H1 (cell line): ENCODE results near the gene TEAD2. TPM values are rescaled to one million over a fixed set of nuclear protein-coding genes. Genes with fewer than 3 reads are reported as not detected.

ENCODE experiments used
- CTCF ChIA-PET: fragments of 300-600 bp; sonication (Branson Sonifier 250); formaldehyde crosslinking; loops from one replicate; lab custom pipeline; 2021; ENCODE audit not compliant: partially characterized antibody; lab: Charles Lee
- POLR2A ChIA-PET: fragments of 300-600 bp; sonication (Branson Sonifier 250); formaldehyde crosslinking; loops from one replicate; lab custom pipeline; 2021; ENCODE audit warnings: inconsistent platforms; ENCODE audit not compliant: partially characterized antibody; lab: Charles Lee
- DNase-seq, 2 experiments: peaks; one replicate each; pipeline versions ENCODE4 v3.0.0 to v3.0.0-alpha.2; 2010 to 2022; ENCODE audit warnings: low spot score in 2 of 2, low read depth in 1 of 2, mixed read lengths in 1 of 2
- FAIRE-seq: peaks from 2 replicates; lab custom pipeline; 2011; peaks lifted over from hg19 to GRCh38; lab: Jason Lieb, UNC
- H2AFZ ChIP-seq: 2 replicates; pipeline ENCODE4 v1.8.1; 2012; ENCODE audit warnings: low read length, inconsistent platforms
- H2AK5ac ChIP-seq: 2 replicates; pipeline ENCODE4 v1.6.1; 2013; ENCODE audit warnings: low read depth, low read length
- H2BK120ac ChIP-seq: replicated peaks from 2 replicates; pipeline ENCODE3; 2013; ENCODE audit warnings: low read depth, low read length, inconsistent platforms
- H2BK12ac ChIP-seq: 2 replicates; pipeline ENCODE4 v1.6.1; 2013; ENCODE audit warnings: low read depth, low read length
- H2BK15ac ChIP-seq: 2 replicates; pipeline ENCODE4 v1.6.1; 2013; ENCODE audit warnings: low read length
- H2BK20ac ChIP-seq: 2 replicates; pipeline ENCODE4 v1.6.1; 2013; ENCODE audit warnings: low read length
- H2BK5ac ChIP-seq: 2 replicates; pipeline ENCODE4 v1.6.1; 2013; ENCODE audit warnings: low read depth, low read length
- H3K14ac ChIP-seq: 2 replicates; pipeline ENCODE4 v1.6.1; 2013; ENCODE audit warnings: inconsistent platforms; ENCODE audit not compliant: insufficient read length
- H3K18ac ChIP-seq: 2 replicates; pipeline ENCODE4 v1.6.1; 2013; ENCODE audit warnings: low read length; ENCODE audit errors: extremely low read depth
- H3K23ac ChIP-seq: 2 replicates; pipeline ENCODE4 v1.6.1; 2013; ENCODE audit warnings: inconsistent platforms; ENCODE audit not compliant: insufficient read length
- H3K23me2 ChIP-seq: 2 replicates; pipeline ENCODE4 v1.6.1; 2013; ENCODE audit warnings: low read depth, low read length
- H3K27ac ChIP-seq: 2 replicates; pipeline ENCODE4 v1.6.1; 2011; ENCODE audit warnings: low read depth, low read length, inconsistent platforms
- H3K27me3 ChIP-seq, 4 experiments: replicated peaks in 1 of 4; 1 replicate in 1 of 4; 2 replicates in 3 of 4; pipeline versions ENCODE4 v1.6.1 to v1.8.1; 2011 to 2013; ENCODE audit warnings: low read length in 3 of 4, mild to moderate bottlenecking in 3 of 4, inconsistent platforms in 2 of 4, mixed read lengths in 2 of 4, moderate library complexity in 1 of 4; ENCODE audit not compliant: control insufficient read depth in 3 of 4, insufficient read depth in 3 of 4; ENCODE audit errors: extremely low read depth in 1 of 4
- H3K36me3 ChIP-seq, 4 experiments: 2 replicates each; pipeline versions ENCODE4 v1.6.1 to v1.8.1; 2011 to 2013; ENCODE audit warnings: mild to moderate bottlenecking in 4 of 4, low read length in 3 of 4, moderate library complexity in 2 of 4, control low read depth in 1 of 4, inconsistent platforms in 1 of 4; ENCODE audit not compliant: insufficient read depth in 4 of 4, control insufficient read depth in 2 of 4
- H3K4ac ChIP-seq: replicated peaks from 2 replicates; pipeline ENCODE3; 2013; ENCODE audit warnings: low read length, low read depth, mixed read lengths, inconsistent platforms; ENCODE audit not compliant: insufficient read length
- H3K4me1 ChIP-seq, 4 experiments: replicated peaks in 1 of 4; 1 replicate in 1 of 4; 2 replicates in 3 of 4; pipeline versions ENCODE4 v1.6.1 to v1.8.1; 2011 to 2013; ENCODE audit warnings: low read length in 3 of 4, inconsistent platforms in 2 of 4, mixed read lengths in 1 of 4; ENCODE audit not compliant: insufficient read depth in 4 of 4, control insufficient read depth in 3 of 4
- H3K4me2 ChIP-seq, 2 experiments: 2 replicates each; pipeline versions ENCODE4 v1.6.1 to v1.8.1; 2011 to 2013; ENCODE audit warnings: low read depth in 2 of 2, low read length in 2 of 2, control low read depth in 1 of 2, inconsistent platforms in 1 of 2, mild to moderate bottlenecking in 1 of 2; ENCODE audit not compliant: insufficient read depth in 1 of 2
- H3K4me3 ChIP-seq, 4 experiments: fragments of 200-600, 300-600 bp in 1 of 4; sonication (generic), shearing (Covaris generic), sonication (Bioruptor Twin) in 1 of 4; 2 replicates each; pipeline versions ENCODE4 v1.5.1 to v1.8.1; 2011 to 2016; ENCODE audit warnings: low read length in 4 of 4, low read depth in 3 of 4, control low read depth in 2 of 4, inconsistent platforms in 2 of 4, mild to moderate bottlenecking in 2 of 4, mixed read lengths in 1 of 4, moderate library complexity in 1 of 4; ENCODE audit not compliant: insufficient read depth in 2 of 4; ENCODE audit errors: extremely low read depth in 1 of 4
- H3K56ac ChIP-seq: replicated peaks from 2 replicates; pipeline ENCODE3; 2013; ENCODE audit warnings: low read depth, mild to moderate bottlenecking, mixed read lengths, low read length, inconsistent platforms; ENCODE audit not compliant: insufficient read length
- H3K79me1 ChIP-seq: 2 replicates; pipeline ENCODE4 v1.6.1; 2013; ENCODE audit warnings: low read depth, low read length, control low read depth
- H3K79me2 ChIP-seq, 2 experiments: 2 replicates each; pipeline versions ENCODE4 v1.6.1 to v1.8.1; 2012 to 2013; ENCODE audit warnings: low read length in 2 of 2, mild to moderate bottlenecking in 2 of 2, inconsistent platforms in 1 of 2; ENCODE audit not compliant: insufficient read depth in 2 of 2, control insufficient read depth in 1 of 2
- H3K9ac ChIP-seq, 4 experiments: replicated peaks in 1 of 4; 1 replicate in 1 of 4; 2 replicates in 3 of 4; pipeline versions ENCODE4 v1.6.1 to v1.8.1; 2011 to 2013; ENCODE audit warnings: low read depth in 3 of 4, low read length in 3 of 4, control low read depth in 2 of 4, mild to moderate bottlenecking in 2 of 4, moderate library complexity in 2 of 4, inconsistent platforms in 1 of 4; ENCODE audit errors: extremely low read depth in 1 of 4
- H3K9me3 ChIP-seq, 2 experiments: 2 replicates each; pipeline versions ENCODE4 v1.6.1 to v1.8.1; 2012 to 2013; ENCODE audit warnings: mild to moderate bottlenecking in 2 of 2, moderate library complexity in 2 of 2, control low read depth in 1 of 2, inconsistent platforms in 1 of 2, low read depth in 1 of 2, low read length in 1 of 2, mixed read lengths in 1 of 2; ENCODE audit not compliant: insufficient read depth in 2 of 2
- H4K20me1 ChIP-seq, 2 experiments: replicated peaks in 1 of 2; 2 replicates each; pipeline versions ENCODE3 to v1.8.1; 2011 to 2013; ENCODE audit warnings: inconsistent platforms in 2 of 2, low read length in 2 of 2, mild to moderate bottlenecking in 1 of 2; ENCODE audit not compliant: insufficient read depth in 2 of 2, control insufficient read depth in 1 of 2
- H4K5ac ChIP-seq: 2 replicates; pipeline ENCODE4 v1.6.1; 2013; ENCODE audit warnings: low read length, low read depth, mixed read lengths, inconsistent platforms; ENCODE audit not compliant: insufficient read length
- H4K8ac ChIP-seq: 2 replicates; pipeline ENCODE4 v1.8.0; 2013; ENCODE audit warnings: mild to moderate bottlenecking, moderate library complexity, low read length, inconsistent platforms; ENCODE audit not compliant: insufficient read depth; ENCODE audit errors: extremely low read depth
- H4K91ac ChIP-seq: replicated peaks from 2 replicates; pipeline ENCODE3; 2013; ENCODE audit warnings: low read length, mixed read lengths, inconsistent platforms; ENCODE audit not compliant: insufficient read length
- CEBPB ChIP-seq: IDR thresholded peaks from 2 replicates; pipeline ENCODE4 v1.6.1; 2012; ENCODE audit warnings: low read depth, low read length
- CTCF ChIP-seq, 3 experiments: IDR thresholded peaks; 1 replicate in 2 of 3; 2 replicates in 1 of 3; pipeline versions ENCODE4 v1.5.1 to v1.6.1; 2011; ENCODE audit warnings: low read length in 3 of 3, mild to moderate bottlenecking in 3 of 3, inconsistent platforms in 2 of 3, low read depth in 1 of 3, moderate library complexity in 1 of 3; ENCODE audit not compliant: insufficient read depth in 1 of 3; ENCODE audit errors: control extremely low read depth in 1 of 3
- WGBS, 2 experiments: shearing (Covaris generic) in 1 of 2; methylation state at CpG; one replicate each; pipeline versions ENCODE4 v1.1.6 to v1.1.7; 2013 to 2015; ENCODE audit warnings: low lambda C conversion rate in 2 of 2, mixed read lengths in 2 of 2, inconsistent platforms in 1 of 2, low coverage in 1 of 2, missing lambda C conversion rate in 1 of 2; ENCODE audit not compliant: insufficient replicate concordance in 2 of 2, insufficient coverage in 1 of 2, insufficient read length in 1 of 2; ENCODE audit errors: extremely low coverage in 1 of 2, missing lambda C conversion rate in 1 of 2; 5-methylcytosine and 5-hydroxymethylcytosine counted together
- polyA plus RNA-seq, 7 experiments: library from polyadenylated mRNA; depleted of rRNA in 3 of 7; stranded (reverse) in 5 of 7; unstranded in 2 of 7; fragments of >200 nt in 5 of 7; fragments of 200-250 nt in 2 of 7; gene quantifications; 1 replicate in 5 of 7; 2 replicates in 1 of 7; 4 replicates in 1 of 7; pipeline versions ENCODE4 v1.2.1 to v1.2.3, GENCODE V29; 2011 to 2013; ENCODE audit warnings: missing spikeins in 2 of 7, mixed read lengths in 2 of 7
- total RNA-seq: library from RNA; stranded (reverse); fragmentation: NEBNext Ultra II Directional; extraction: Animal tissue kit (Norgen Biotek cat#: 25700); gene quantifications from 2 replicates; pipeline ENCODE4 v1.2.1, GENCODE V29; 2021

Gene TEAD2
- total and polyA plus RNA-seq, 2 of the 8 experiments (the other 6 are each of a cell fraction or from before 2014, with no cell fraction given) = 87.6 to 146 TPM

GRCh38 chr19:49347191-49347590 lies 15.0 kb downstream of the TEAD2 start:
- Histone ChIP-seq H4K20me1 (peaks cover 9 to 16% of the 10 kb centered on the region in 2 experiments), H3K79me1 (no peaks in the 10 kb centered on the region; the same call in 1 of the 2 replicates), H2AK5ac (no peak overlapping the region), H3K36me3 (peaks cover 47 to 95% (median 80%) of the 10 kb centered on the region in 4 experiments), H3K4me2 (no peak overlapping the region), H3K14ac (no peak overlapping the region), H3K79me2 (no peaks in the 10 kb centered on the region), H3K27me3 (no peaks in the 10 kb centered on the region), H4K8ac (no peak overlapping the region), H3K9ac (no peak overlapping the region), H3K4ac (no peak overlapping the region), H2BK20ac (no peak overlapping the region), H3K23me2 (no peaks in the 10 kb centered on the region), H2BK12ac (no peak overlapping the region), H2AFZ (no peak overlapping the region), H4K5ac (no peak overlapping the region), H3K27ac (no peak overlapping the region), H3K23ac (no peak overlapping the region), H2BK120ac (no peak overlapping the region), H3K18ac (no peak overlapping the region), H3K4me3 (no peak overlapping the region), H2BK5ac (no peak overlapping the region), H2BK15ac (no peak overlapping the region), H3K56ac (no peak overlapping the region), H3K4me1 (no peaks in the 10 kb centered on the region), H3K9me3 (no peaks in the 10 kb centered on the region), H4K91ac (no peak overlapping the region)
- no peak for DNase-seq
- POLR2A ChIA-PET = interaction anchor here (0.7 to 8.9 kb wide), 3 partner anchors 10 to 29 kb away, joined by 3 to 112 read pairs (median 4); partner anchors contain the start of genes DKKL1 and TEAD2
- no peak for FAIRE-seq
- WGBS, 2 experiments = 96% methylated on average over 15 of the region's 15 CpGs; no CpG with 5 or more reads in 1 of the 2 experiments
- CTCF ChIA-PET = interaction anchor here (0.8 to 2.2 kb wide), 3 partner anchors 9 to 46 kb away, joined by 3 to 7 read pairs (median 3); no protein-coding TSS in a partner anchor
- TF ChIP-seq CTCF (IDR thresholded peaks at IDR 0.05; ENCODE audit: control extremely low read depth in 1 of 3, insufficient read depth in 1 of 3, low read depth in 1 of 3, low read length in 3 of 3) (no peak), CEBPB (no peak)
